A673 (cell line): ENCODE data around the gene RBM25. TPM values are rescaled to one million over a fixed set of nuclear protein-coding genes. Genes with fewer than 3 reads are reported as not detected.

ENCODE experiments used
- BruUV-seq: library from RNA; stranded (reverse); fragments of 400-500 nt; replicated peaks from 2 replicates; lab custom pipeline; 2021; lab: Mats Ljungman, UMichigan
- CTCF ChIA-PET: fragments of 300-600 bp; sonication (Branson Sonifier 250); formaldehyde crosslinking; loops from one replicate; lab custom pipeline; 2022; ENCODE audit warnings: antibody characterized with exemption; lab: Charles Lee
- POLR2A ChIA-PET: fragments of 300-600 bp; sonication (Branson Sonifier 250); formaldehyde crosslinking; loops from one replicate; lab custom pipeline; 2022; ENCODE audit warnings: antibody characterized with exemption; ENCODE audit not compliant: low non-redundant PET; lab: Charles Lee
- DNase-seq: peaks from one replicate; pipeline ENCODE4 v3.0.0-alpha.2; 2015; ENCODE audit warnings: low spot score
- H3K27ac ChIP-seq: fragments of 200-600 bp; sonication (generic); 2 replicates; pipeline ENCODE4 v1.5.1; 2016; ENCODE audit warnings: mixed run types, low read depth, mild to moderate bottlenecking, mixed read lengths, antibody characterized with exemption, low read length; ENCODE audit not compliant: poor library complexity, severe bottlenecking
- H3K27me3 ChIP-seq: fragments of 200-600 bp; sonication (generic); replicated peaks from 2 replicates; pipeline ENCODE4 v1.6.1; 2017; ENCODE audit warnings: mixed run types, low read depth, mild to moderate bottlenecking, mixed read lengths, antibody characterized with exemption, low read length; ENCODE audit not compliant: insufficient read depth, poor library complexity
- H3K36me3 ChIP-seq: fragments of 200-600 bp; sonication (generic); 2 replicates; pipeline ENCODE4 v1.6.1; 2016; ENCODE audit warnings: mixed run types, mild to moderate bottlenecking, mixed read lengths, antibody characterized with exemption, low read length; ENCODE audit not compliant: insufficient read depth, poor library complexity, severe bottlenecking
- H3K4me1 ChIP-seq: fragments of 200-600 bp; sonication (generic); 2 replicates; pipeline ENCODE4 v1.6.1; 2017; ENCODE audit warnings: mixed run types, mild to moderate bottlenecking, mixed read lengths, antibody characterized with exemption, low read length; ENCODE audit not compliant: insufficient read depth, poor library complexity, severe bottlenecking
- H3K4me3 ChIP-seq: fragments of 200-600 bp; sonication (generic); 2 replicates; pipeline ENCODE4 v1.5.1; 2016; ENCODE audit warnings: low read depth, mixed run types, mild to moderate bottlenecking, mixed read lengths, low read length; ENCODE audit not compliant: poor library complexity, severe bottlenecking
- H3K9me3 ChIP-seq: fragments of 200-600 bp; sonication (generic); 2 replicates; pipeline ENCODE4 v1.6.1; 2016; ENCODE audit warnings: mixed run types, low read depth, mild to moderate bottlenecking, mixed read lengths, antibody characterized with exemption, low read length; ENCODE audit not compliant: poor library complexity, severe bottlenecking
- CTCF ChIP-seq: fragments of 300-800, 200-600 bp; sonication (generic); conservative IDR thresholded peaks from 2 replicates; pipeline ENCODE4 v1.5.1; 2017; ENCODE audit warnings: low read depth, mild to moderate bottlenecking, antibody characterized with exemption, low read length, moderate library complexity, mixed read lengths
- EZH2 ChIP-seq: fragments of 200-600 bp; sonication (generic); IDR thresholded peaks from 2 replicates; pipeline ENCODE4 v1.6.1; 2017; ENCODE audit warnings: borderline replicate concordance, low read depth, mild to moderate bottlenecking, mixed read lengths, antibody characterized with exemption, low read length; ENCODE audit not compliant: poor library complexity, severe bottlenecking
- intact Hi-C: fragments of 100-400 bp; cut with micrococcal nuclease; formaldehyde crosslinking; loops from one replicate; pipeline ENCODE4 v1.10.0; 2022; ENCODE audit not compliant: unreplicated experiment
- total RNA-seq: library from RNA; stranded (reverse); gene quantifications from 2 replicates; pipeline ENCODE4 v1.2.3, GENCODE V29; 2021

Gene RBM25
- total RNA-seq, 1 experiment from 2014 or later = 123 TPM

GRCh38 chr14:73091044-73091443 lies 32.7 kb downstream of the RBM25 start:
- Histone ChIP-seq H3K9me3 (no peaks in the 10 kb centered on the region), H3K27me3 (no peaks in the 10 kb centered on the region), H3K4me3 (no peak overlapping the region), H3K4me1 (no peaks in the 10 kb centered on the region), H3K27ac (no peak overlapping the region), H3K36me3 (peaks cover 69% of the 10 kb centered on the region)
- ChIA-PET CTCF (no interaction called here), POLR2A (no interaction called here)
- intact Hi-C loops = no loop called here
- no TSS peak for BruUV-seq
- DNase-seq = no peak
- no peak for TF ChIP-seq CTCF
- no peak for TF ChIP-seq EZH2

GRCh38 chr14:73097421-73097820 lies 39.1 kb downstream of the RBM25 start:
- POLR2A ChIA-PET = no interaction called here
- DNase-seq = no peak
- intact Hi-C loops = no loop called here
- CTCF ChIA-PET = no interaction called here
- Histone ChIP-seq H3K27ac (no peak overlapping the region), H3K4me1 (no peaks in the 10 kb centered on the region), H3K36me3 (peaks cover 75% of the 10 kb centered on the region), H3K27me3 (no peaks in the 10 kb centered on the region), H3K4me3 (no peak overlapping the region), H3K9me3 (no peaks in the 10 kb centered on the region)
- no TSS peak for BruUV-seq
- no peak for TF ChIP-seq CTCF
- TF ChIP-seq EZH2 = no peak

GRCh38 chr14:73100334-73100733 lies 42.0 kb downstream of the RBM25 start:
- intact Hi-C loops = no loop called here
- Histone ChIP-seq H3K4me1 (no peaks in the 10 kb centered on the region), H3K27ac (no peak overlapping the region), H3K4me3 (no peak overlapping the region), H3K36me3 (peaks cover 84% of the 10 kb centered on the region), H3K27me3 (no peaks in the 10 kb centered on the region), H3K9me3 (no peaks in the 10 kb centered on the region)
- CTCF ChIA-PET = no interaction called here
- POLR2A ChIA-PET = interaction anchor here (0.6 kb wide), 1 partner anchor 29 kb away, joined by 5 read pairs; no protein-coding TSS in a partner anchor
- BruUV-seq = no TSS peak
- no peak for TF ChIP-seq EZH2
- no peak for TF ChIP-seq CTCF
- DNase-seq = no peak
